BJ (cell line): ENCODE measurements around the gene GOLGA3. TPM values are rescaled to one million over a fixed set of nuclear protein-coding genes. Genes with fewer than 3 reads are reported as not detected.

Source experiments
- CTCF ChIA-PET: fragments of 350-600 bp; formaldehyde crosslinking; extraction: SDS; loops from one replicate; lab custom pipeline; 2021; ENCODE audit warnings: antibody characterized with exemption, inconsistent platforms; lab: Yijun Ruan, JAX
- POLR2A ChIA-PET: fragments of 300-600 bp; sonication (Branson Sonifier 250); formaldehyde crosslinking; extraction: SDS; loops from one replicate; lab custom pipeline; 2021; ENCODE audit warnings: antibody characterized with exemption; lab: Charles Lee
- DNase-seq: peaks from one replicate; pipeline ENCODE4 v3.0.0-alpha.2; 2011; ENCODE audit warnings: low read depth
- H3K27me3 ChIP-seq: 2 replicates; pipeline ENCODE4 v1.6.0; 2011; ENCODE audit warnings: low read length; ENCODE audit not compliant: control insufficient read depth, insufficient read depth
- H3K36me3 ChIP-seq: 2 replicates; pipeline ENCODE4 v1.5.1; 2011; ENCODE audit warnings: low read length; ENCODE audit not compliant: control insufficient read depth, insufficient read depth
- H3K4me3 ChIP-seq: 2 replicates; pipeline ENCODE4 v1.5.1; 2011; ENCODE audit warnings: low read depth, mild to moderate bottlenecking, control low read depth, low read length
- CTCF ChIP-seq: IDR thresholded peaks from 2 replicates; pipeline ENCODE4 v1.5.1; 2011; ENCODE audit warnings: low read depth, mild to moderate bottlenecking, control low read depth, inconsistent platforms, low read length, moderate library complexity; ENCODE audit not compliant: insufficient read depth
- polyA plus RNA-seq: library from polyadenylated mRNA; depleted of rRNA; stranded (reverse); fragments of >200 nt; gene quantifications from 2 replicates; pipeline ENCODE4 v1.2.3, GENCODE V29; 2011

GOLGA3 gene
- polyA plus RNA-seq, 1 experiment = 26.0 TPM

DNA sequence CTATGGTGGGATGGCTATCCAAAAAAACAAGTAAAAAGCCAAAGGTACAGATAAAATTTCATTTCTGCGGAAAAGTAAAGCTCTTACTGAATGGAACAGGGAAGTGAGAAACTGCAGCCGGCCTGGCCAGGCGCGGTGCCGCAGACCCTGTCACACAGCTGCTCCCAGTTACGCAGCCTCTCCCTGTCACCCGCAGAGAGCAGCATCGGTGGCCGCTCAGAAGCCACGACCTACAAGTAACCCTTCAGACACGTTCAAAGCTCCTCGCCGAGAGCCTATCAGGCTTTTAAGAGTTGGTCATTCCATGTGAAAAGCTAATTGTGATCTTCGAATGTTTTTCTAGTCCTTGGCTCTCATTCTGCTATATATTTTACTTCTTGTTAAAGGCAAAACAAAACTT, 56.1 kb downstream of the GOLGA3 start:
- ChIA-PET CTCF (no interaction called here), POLR2A (no interaction called here)
- no peak for DNase-seq
- no peak overlapping the region for H3K4me3 ChIP-seq
- no peak for TF ChIP-seq CTCF
- no peaks in the 10 kb centered on the region for H3K27me3 ChIP-seq
- peaks cover 51% of the 10 kb centered on the region for H3K36me3 ChIP-seq

DNA sequence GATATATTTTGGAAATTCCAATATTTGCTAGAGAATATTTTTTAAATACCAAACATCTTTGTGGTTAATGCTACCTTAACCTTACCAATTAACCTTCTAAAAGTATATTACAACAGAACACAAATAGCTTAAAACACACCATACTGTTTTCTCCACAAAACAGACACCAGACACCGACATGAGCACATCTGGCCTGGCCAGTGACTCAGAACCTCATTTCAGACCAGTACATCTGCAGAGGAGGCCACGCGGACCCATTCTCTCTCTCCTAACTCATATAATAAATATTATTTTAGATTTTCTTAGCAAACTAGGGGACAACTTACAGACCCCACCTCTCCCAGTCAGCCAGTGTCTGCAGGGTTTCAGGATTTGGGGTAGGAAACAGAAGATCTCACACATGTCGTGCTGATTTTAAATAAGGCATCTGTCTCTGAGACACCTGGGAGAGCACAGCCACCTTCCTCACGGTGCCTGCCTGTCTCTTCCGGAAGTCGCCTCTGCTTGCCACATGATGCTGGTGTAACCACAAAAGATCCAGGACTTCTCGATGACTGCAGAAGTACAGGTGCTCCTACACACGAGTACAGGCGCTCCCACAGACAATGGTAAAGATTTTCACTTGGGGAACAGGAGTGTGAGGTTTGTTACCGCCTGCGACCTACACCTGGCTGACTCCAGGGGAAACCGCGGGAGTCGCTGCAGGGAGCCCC, 57.4 kb downstream of the GOLGA3 start:
- Histone ChIP-seq H3K4me3 (no peak overlapping the region), H3K36me3 (peaks cover 38% of the 10 kb centered on the region), H3K27me3 (no peaks in the 10 kb centered on the region)
- DNase-seq = no peak
- CTCF ChIA-PET = no interaction called here
- POLR2A ChIA-PET = no interaction called here
- TF ChIP-seq CTCF = no peak

DNA sequence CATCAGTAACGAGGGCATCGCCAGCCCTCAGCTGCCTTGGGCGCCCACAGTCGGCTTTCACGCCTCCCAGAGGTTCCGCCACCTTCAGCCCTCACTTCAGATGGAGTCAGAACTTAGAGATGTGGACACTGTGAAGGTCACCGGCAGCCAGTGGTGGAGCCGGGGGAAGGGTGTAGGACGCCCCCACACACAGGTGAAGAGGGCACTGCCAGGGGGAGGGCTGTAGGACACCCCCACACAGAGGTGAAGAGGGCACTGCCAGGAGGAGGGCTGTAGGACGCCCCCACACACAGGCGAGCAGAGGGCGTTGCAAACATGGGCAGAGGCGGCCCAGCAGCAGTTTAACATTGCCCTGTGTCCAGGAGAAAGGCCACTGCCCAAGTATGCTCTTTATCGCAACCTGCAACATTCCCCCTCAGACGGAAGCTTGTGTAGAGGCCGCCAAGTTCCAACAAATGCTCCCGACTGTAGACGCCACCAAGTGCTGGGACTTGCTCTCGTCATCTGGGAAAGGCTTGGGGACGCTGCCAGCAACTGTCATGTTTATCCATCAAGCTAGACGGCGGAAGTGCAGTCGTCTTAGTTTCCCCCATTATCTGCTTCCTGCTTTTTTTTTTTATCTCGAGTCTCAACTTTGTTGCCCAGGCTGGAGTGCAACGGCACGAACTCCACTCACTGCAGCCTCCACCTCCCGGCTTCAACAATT, 62.1 kb downstream of the GOLGA3 start:
- no peak for DNase-seq
- Histone ChIP-seq H3K27me3 (no peaks in the 10 kb centered on the region), H3K4me3 (no peak overlapping the region), H3K36me3 (peaks cover 11% of the 10 kb centered on the region)
- CTCF ChIA-PET = interaction anchor here (1.5 kb wide), 1 partner anchor 11 kb away, joined by 5 read pairs; no protein-coding TSS in a partner anchor
- TF ChIP-seq CTCF = no peak
- POLR2A ChIA-PET = no interaction called here

- H3K36me3 ChIP-seq = peaks cover 7% of the 10 kb centered on the region
- no peaks in the 10 kb centered on the region for H3K27me3 ChIP-seq
- DNase-seq = no peak
- POLR2A ChIA-PET = no interaction called here
- no peak for TF ChIP-seq CTCF
- H3K4me3 ChIP-seq = no peak overlapping the region
- CTCF ChIA-PET = interaction anchor here (0.7 kb wide), 1 partner anchor 58 kb away, joined by 3 read pairs; no protein-coding TSS in a partner anchor
Observed at GRCh38 chr12:132765361-132765760, 63.3 kb downstream of the GOLGA3 start.

- DNase-seq = no peak
- POLR2A ChIA-PET = no interaction called here
- CTCF ChIA-PET = interaction anchor here (1.5 kb wide), 1 partner anchor 43 kb away, joined by 3 read pairs; no protein-coding TSS in a partner anchor
Observed at GRCh38 chr12:132764231-132764630, 64.4 kb downstream of the GOLGA3 start.

More at GRCh38 chr12:132764231-132764630, 64.4 kb downstream of the GOLGA3 start:
- no peaks in the 10 kb centered on the region for H3K27me3 ChIP-seq
- no peak overlapping the region for H3K4me3 ChIP-seq
- TF ChIP-seq CTCF = no peak
- peaks cover 2% of the 10 kb centered on the region; the same call in 1 of the 2 replicates for H3K36me3 ChIP-seq
